H1 (cell line): ENCODE results near the gene TRMT44. TPM values are rescaled to one million over a fixed set of nuclear protein-coding genes. Genes with fewer than 3 reads are reported as not detected.
A peak's percentile ranks its signal among the peaks of the same experiment; 100 is the strongest.

ENCODE experiments used
- CTCF ChIA-PET: fragments of 300-600 bp; sonication (Branson Sonifier 250); formaldehyde crosslinking; loops from one replicate; lab custom pipeline; 2021; ENCODE audit not compliant: partially characterized antibody; lab: Charles Lee
- POLR2A ChIA-PET: fragments of 300-600 bp; sonication (Branson Sonifier 250); formaldehyde crosslinking; loops from one replicate; lab custom pipeline; 2021; ENCODE audit warnings: inconsistent platforms; ENCODE audit not compliant: partially characterized antibody; lab: Charles Lee
- DNase-seq, 2 experiments: peaks; one replicate each; pipeline versions ENCODE4 v3.0.0 to v3.0.0-alpha.2; 2010 to 2022; ENCODE audit warnings: low spot score in 2 of 2, low read depth in 1 of 2, mixed read lengths in 1 of 2
- FAIRE-seq: peaks from 2 replicates; lab custom pipeline; 2011; peaks lifted over from hg19 to GRCh38; lab: Jason Lieb, UNC
- H2AFZ ChIP-seq: 2 replicates; pipeline ENCODE4 v1.8.1; 2012; ENCODE audit warnings: low read length, inconsistent platforms
- H2AK5ac ChIP-seq: 2 replicates; pipeline ENCODE4 v1.6.1; 2013; ENCODE audit warnings: low read depth, low read length
- H2BK120ac ChIP-seq: replicated peaks from 2 replicates; pipeline ENCODE3; 2013; ENCODE audit warnings: low read depth, low read length, inconsistent platforms
- H2BK12ac ChIP-seq: 2 replicates; pipeline ENCODE4 v1.6.1; 2013; ENCODE audit warnings: low read depth, low read length
- H2BK15ac ChIP-seq: 2 replicates; pipeline ENCODE4 v1.6.1; 2013; ENCODE audit warnings: low read length
- H2BK20ac ChIP-seq: 2 replicates; pipeline ENCODE4 v1.6.1; 2013; ENCODE audit warnings: low read length
- H2BK5ac ChIP-seq: 2 replicates; pipeline ENCODE4 v1.6.1; 2013; ENCODE audit warnings: low read depth, low read length
- H3K14ac ChIP-seq: 2 replicates; pipeline ENCODE4 v1.6.1; 2013; ENCODE audit warnings: inconsistent platforms; ENCODE audit not compliant: insufficient read length
- H3K18ac ChIP-seq: 2 replicates; pipeline ENCODE4 v1.6.1; 2013; ENCODE audit warnings: low read length; ENCODE audit errors: extremely low read depth
- H3K23ac ChIP-seq: 2 replicates; pipeline ENCODE4 v1.6.1; 2013; ENCODE audit warnings: inconsistent platforms; ENCODE audit not compliant: insufficient read length
- H3K23me2 ChIP-seq: 2 replicates; pipeline ENCODE4 v1.6.1; 2013; ENCODE audit warnings: low read depth, low read length
- H3K27ac ChIP-seq: 2 replicates; pipeline ENCODE4 v1.6.1; 2011; ENCODE audit warnings: low read depth, low read length, inconsistent platforms
- H3K27me3 ChIP-seq, 4 experiments: replicated peaks in 1 of 4; 1 replicate in 1 of 4; 2 replicates in 3 of 4; pipeline versions ENCODE4 v1.6.1 to v1.8.1; 2011 to 2013; ENCODE audit warnings: low read length in 3 of 4, mild to moderate bottlenecking in 3 of 4, inconsistent platforms in 2 of 4, mixed read lengths in 2 of 4, moderate library complexity in 1 of 4; ENCODE audit not compliant: control insufficient read depth in 3 of 4, insufficient read depth in 3 of 4; ENCODE audit errors: extremely low read depth in 1 of 4
- H3K36me3 ChIP-seq, 4 experiments: 2 replicates each; pipeline versions ENCODE4 v1.6.1 to v1.8.1; 2011 to 2013; ENCODE audit warnings: mild to moderate bottlenecking in 4 of 4, low read length in 3 of 4, moderate library complexity in 2 of 4, control low read depth in 1 of 4, inconsistent platforms in 1 of 4; ENCODE audit not compliant: insufficient read depth in 4 of 4, control insufficient read depth in 2 of 4
- H3K4ac ChIP-seq: replicated peaks from 2 replicates; pipeline ENCODE3; 2013; ENCODE audit warnings: low read length, low read depth, mixed read lengths, inconsistent platforms; ENCODE audit not compliant: insufficient read length
- H3K4me1 ChIP-seq, 4 experiments: replicated peaks in 1 of 4; 1 replicate in 1 of 4; 2 replicates in 3 of 4; pipeline versions ENCODE4 v1.6.1 to v1.8.1; 2011 to 2013; ENCODE audit warnings: low read length in 3 of 4, inconsistent platforms in 2 of 4, mixed read lengths in 1 of 4; ENCODE audit not compliant: insufficient read depth in 4 of 4, control insufficient read depth in 3 of 4
- H3K4me2 ChIP-seq, 2 experiments: 2 replicates each; pipeline versions ENCODE4 v1.6.1 to v1.8.1; 2011 to 2013; ENCODE audit warnings: low read depth in 2 of 2, low read length in 2 of 2, control low read depth in 1 of 2, inconsistent platforms in 1 of 2, mild to moderate bottlenecking in 1 of 2; ENCODE audit not compliant: insufficient read depth in 1 of 2
- H3K4me3 ChIP-seq, 4 experiments: fragments of 200-600, 300-600 bp in 1 of 4; sonication (generic), shearing (Covaris generic), sonication (Bioruptor Twin) in 1 of 4; 2 replicates each; pipeline versions ENCODE4 v1.5.1 to v1.8.1; 2011 to 2016; ENCODE audit warnings: low read length in 4 of 4, low read depth in 3 of 4, control low read depth in 2 of 4, inconsistent platforms in 2 of 4, mild to moderate bottlenecking in 2 of 4, mixed read lengths in 1 of 4, moderate library complexity in 1 of 4; ENCODE audit not compliant: insufficient read depth in 2 of 4; ENCODE audit errors: extremely low read depth in 1 of 4
- H3K56ac ChIP-seq: replicated peaks from 2 replicates; pipeline ENCODE3; 2013; ENCODE audit warnings: low read depth, mild to moderate bottlenecking, mixed read lengths, low read length, inconsistent platforms; ENCODE audit not compliant: insufficient read length
- H3K79me1 ChIP-seq: 2 replicates; pipeline ENCODE4 v1.6.1; 2013; ENCODE audit warnings: low read depth, low read length, control low read depth
- H3K79me2 ChIP-seq, 2 experiments: 2 replicates each; pipeline versions ENCODE4 v1.6.1 to v1.8.1; 2012 to 2013; ENCODE audit warnings: low read length in 2 of 2, mild to moderate bottlenecking in 2 of 2, inconsistent platforms in 1 of 2; ENCODE audit not compliant: insufficient read depth in 2 of 2, control insufficient read depth in 1 of 2
- H3K9ac ChIP-seq, 4 experiments: replicated peaks in 1 of 4; 1 replicate in 1 of 4; 2 replicates in 3 of 4; pipeline versions ENCODE4 v1.6.1 to v1.8.1; 2011 to 2013; ENCODE audit warnings: low read depth in 3 of 4, low read length in 3 of 4, control low read depth in 2 of 4, mild to moderate bottlenecking in 2 of 4, moderate library complexity in 2 of 4, inconsistent platforms in 1 of 4; ENCODE audit errors: extremely low read depth in 1 of 4
- H3K9me3 ChIP-seq, 2 experiments: 2 replicates each; pipeline versions ENCODE4 v1.6.1 to v1.8.1; 2012 to 2013; ENCODE audit warnings: mild to moderate bottlenecking in 2 of 2, moderate library complexity in 2 of 2, control low read depth in 1 of 2, inconsistent platforms in 1 of 2, low read depth in 1 of 2, low read length in 1 of 2, mixed read lengths in 1 of 2; ENCODE audit not compliant: insufficient read depth in 2 of 2
- H4K20me1 ChIP-seq, 2 experiments: replicated peaks in 1 of 2; 2 replicates each; pipeline versions ENCODE3 to v1.8.1; 2011 to 2013; ENCODE audit warnings: inconsistent platforms in 2 of 2, low read length in 2 of 2, mild to moderate bottlenecking in 1 of 2; ENCODE audit not compliant: insufficient read depth in 2 of 2, control insufficient read depth in 1 of 2
- H4K5ac ChIP-seq: 2 replicates; pipeline ENCODE4 v1.6.1; 2013; ENCODE audit warnings: low read length, low read depth, mixed read lengths, inconsistent platforms; ENCODE audit not compliant: insufficient read length
- H4K8ac ChIP-seq: 2 replicates; pipeline ENCODE4 v1.8.0; 2013; ENCODE audit warnings: mild to moderate bottlenecking, moderate library complexity, low read length, inconsistent platforms; ENCODE audit not compliant: insufficient read depth; ENCODE audit errors: extremely low read depth
- H4K91ac ChIP-seq: replicated peaks from 2 replicates; pipeline ENCODE3; 2013; ENCODE audit warnings: low read length, mixed read lengths, inconsistent platforms; ENCODE audit not compliant: insufficient read length
- BCL11A ChIP-seq, 2 experiments: IDR thresholded peaks; one replicate each; pipeline ENCODE4 v1.6.1; 2011; ENCODE audit warnings: low read depth in 2 of 2, low read length in 2 of 2, mild to moderate bottlenecking in 2 of 2
- POU5F1 ChIP-seq: IDR thresholded peaks from 2 replicates; pipeline ENCODE4 v1.6.1; 2011; ENCODE audit warnings: low read depth, mild to moderate bottlenecking, low read length, moderate library complexity
- TEAD4 ChIP-seq: IDR thresholded peaks from 2 replicates; pipeline ENCODE4 v1.6.1; 2012; ENCODE audit warnings: low read depth, low read length, inconsistent platforms, mixed read lengths
- YY1 ChIP-seq: IDR thresholded peaks from 2 replicates; pipeline ENCODE4 v1.6.1; 2011; ENCODE audit warnings: low read depth, mild to moderate bottlenecking, low read length
- WGBS, 2 experiments: shearing (Covaris generic) in 1 of 2; methylation state at CpG; one replicate each; pipeline versions ENCODE4 v1.1.6 to v1.1.7; 2013 to 2015; ENCODE audit warnings: low lambda C conversion rate in 2 of 2, mixed read lengths in 2 of 2, inconsistent platforms in 1 of 2, low coverage in 1 of 2, missing lambda C conversion rate in 1 of 2; ENCODE audit not compliant: insufficient replicate concordance in 2 of 2, insufficient coverage in 1 of 2, insufficient read length in 1 of 2; ENCODE audit errors: extremely low coverage in 1 of 2, missing lambda C conversion rate in 1 of 2; 5-methylcytosine and 5-hydroxymethylcytosine counted together
- polyA plus RNA-seq, 7 experiments: library from polyadenylated mRNA; depleted of rRNA in 3 of 7; stranded (reverse) in 5 of 7; unstranded in 2 of 7; fragments of >200 nt in 5 of 7; fragments of 200-250 nt in 2 of 7; gene quantifications; 1 replicate in 5 of 7; 2 replicates in 1 of 7; 4 replicates in 1 of 7; pipeline versions ENCODE4 v1.2.1 to v1.2.3, GENCODE V29; 2011 to 2013; ENCODE audit warnings: missing spikeins in 2 of 7, mixed read lengths in 2 of 7
- total RNA-seq: library from RNA; stranded (reverse); fragmentation: NEBNext Ultra II Directional; extraction: Animal tissue kit (Norgen Biotek cat#: 25700); gene quantifications from 2 replicates; pipeline ENCODE4 v1.2.1, GENCODE V29; 2021

The TRMT44 gene
- total and polyA plus RNA-seq, 2 of the 8 experiments (the other 6 are each of a cell fraction or from before 2014, with no cell fraction given): 8.6 to 23.9 TPM

- no peaks in the 10 kb centered on the region for H4K20me1 ChIP-seq
- H3K79me2 ChIP-seq: no peaks in the 10 kb centered on the region
- H3K56ac ChIP-seq: no peak overlapping the region
- no peak overlapping the region for H2BK120ac ChIP-seq
- no peak overlapping the region for H2BK5ac ChIP-seq
- CTCF ChIA-PET: interaction anchor here (0.8 to 2.7 kb wide), 6 partner anchors 13 to 71 kb away, joined by 3 to 16 read pairs (median 4); no protein-coding TSS in a partner anchor
- H2BK12ac ChIP-seq: no peak overlapping the region
- 0 out of 2 replicates have a peak overlapping the region, but pooled peaks have one; percentile 63 for H2BK15ac ChIP-seq
- H4K5ac ChIP-seq: no peak overlapping the region
- no peak overlapping the region for H2AFZ ChIP-seq
- peaks cover 0 to 3% (median 0%) of the 10 kb centered on the region in 4 experiments; a peak in 2 of 7 replicates for H3K4me1 ChIP-seq
- H3K4me2 ChIP-seq: no peak overlapping the region
- no peaks in the 10 kb centered on the region for H3K79me1 ChIP-seq
- POLR2A ChIA-PET: interaction anchor here (1.7 kb wide), 1 partner anchor 11 kb away, joined by 6 read pairs; no protein-coding TSS in a partner anchor
- H4K91ac ChIP-seq: peak overlapping the region; percentile 9
- H3K4me3 ChIP-seq: no peak overlapping the region
- no peak overlapping the region for H3K14ac ChIP-seq
- H3K23ac ChIP-seq: no peak overlapping the region
- WGBS, 2 experiments: 91% methylated on average over 13 of the region's 13 CpGs; no CpG with 5 or more reads in 1 of the 2 experiments
- no peak for DNase-seq
- no peak overlapping the region for H2AK5ac ChIP-seq
- H3K9me3 ChIP-seq: no peaks in the 10 kb centered on the region
- H3K23me2 ChIP-seq: no peaks in the 10 kb centered on the region
- no peak overlapping the region for H4K8ac ChIP-seq
- no peak overlapping the region for H2BK20ac ChIP-seq
- H3K9ac ChIP-seq: no peak overlapping the region
- H3K18ac ChIP-seq: peak overlapping the region; percentile 60; the same call in 1 of the 2 replicates
- H3K36me3 ChIP-seq: no peaks in the 10 kb centered on the region
- H3K27me3 ChIP-seq: peaks cover 0 to 2% (median 0%) of the 10 kb centered on the region in 4 experiments; a peak in 1 of 7 replicates
- no peak for FAIRE-seq
- no peak overlapping the region for H3K27ac ChIP-seq
- no peak overlapping the region for H3K4ac ChIP-seq
- TF ChIP-seq BCL11A (IDR thresholded peaks at IDR 0.05; ENCODE audit: low read depth in 2 of 2, low read length in 2 of 2): no peak
- no peak for TF ChIP-seq TEAD4
- no peak for TF ChIP-seq YY1
- no peak for TF ChIP-seq POU5F1
Measured at GRCh38 chr4:8523175-8523574, 82.6 kb downstream of the TRMT44 start.
